Inflammatory macrophage treated with lipopolysaccharide for 1 hour (primary cell): ENCODE results near the gene SDCCAG8.
A peak's percentile ranks its signal among the peaks of the same experiment; 100 is the strongest.
"Not testable (repeated sequence)": the region's sequence is repeated elsewhere in the genome, so short reads cannot be mapped to it uniquely, and the experiment has no call there.

Source experiments
- DNase-seq, 2 donors: peaks; one replicate each; pipeline ENCODE4 v3.0.0-alpha.2; 2020 to 2022

SDCCAG8 gene

GRCh38 chr1:243336163-243336562, 80.3 kb downstream of the SDCCAG8 start:
- DNase-seq: no peak

- DNase-seq: not testable (repeated sequence)
Observed at GRCh38 chr1:243338848-243339247, 83.0 kb downstream of the SDCCAG8 start.

GRCh38 chr1:243341074-243341473, 85.2 kb downstream of the SDCCAG8 start:
- DNase-seq: no peak

- peak; percentile 28 to 75 for DNase-seq
Observed at GRCh38 chr1:243343970-243344937, 88.4 kb downstream of the SDCCAG8 start.

GRCh38 chr1:243345205-243345604, 89.4 kb downstream of the SDCCAG8 start:
- DNase-seq: no peak

- DNase-seq: no peak
Observed at GRCh38 chr1:243346016-243346415, 90.2 kb downstream of the SDCCAG8 start.

- DNase-seq: no peak
Observed at GRCh38 chr1:243346468-243346867, 90.6 kb downstream of the SDCCAG8 start.

- DNase-seq: no peak
Observed at GRCh38 chr1:243348331-243348730, 92.5 kb downstream of the SDCCAG8 start.

GRCh38 chr1:243349128-243349527, 93.3 kb downstream of the SDCCAG8 start:
- DNase-seq: no peak

GRCh38 chr1:243351337-243351736, 95.5 kb downstream of the SDCCAG8 start:
- no peak for DNase-seq

GRCh38 chr1:243354511-243355153, 98.8 kb downstream of the SDCCAG8 start:
- DNase-seq: peak in 1 of 2 donors; percentile 3

GRCh38 chr1:243363832-243364231, 108.0 kb downstream of the SDCCAG8 start:
- no peak for DNase-seq

GRCh38 chr1:243364330-243364729, 108.5 kb downstream of the SDCCAG8 start:
- DNase-seq: no peak

GRCh38 chr1:243364866-243365265, 109.0 kb downstream of the SDCCAG8 start:
- no peak for DNase-seq

- DNase-seq: no peak
Observed at GRCh38 chr1:243367314-243367713, 111.5 kb downstream of the SDCCAG8 start.

- DNase-seq: no peak
Observed at GRCh38 chr1:243374412-243374811, 118.6 kb downstream of the SDCCAG8 start.

GRCh38 chr1:243375596-243375995, 119.8 kb downstream of the SDCCAG8 start:
- DNase-seq: no peak

GRCh38 chr1:243378669-243379068, 122.8 kb downstream of the SDCCAG8 start:
- DNase-seq: no peak

- no peak for DNase-seq
Observed at GRCh38 chr1:243379208-243379607, 123.4 kb downstream of the SDCCAG8 start.

- no peak for DNase-seq
Observed at GRCh38 chr1:243379706-243380105, 123.9 kb downstream of the SDCCAG8 start.

- DNase-seq: peak in 1 of 2 donors; percentile 10
Observed at GRCh38 chr1:243388276-243388675, 132.4 kb downstream of the SDCCAG8 start.

- DNase-seq: no peak
Observed at GRCh38 chr1:243390162-243390791, 134.4 kb downstream of the SDCCAG8 start.

GRCh38 chr1:243391355-243391754, 135.5 kb downstream of the SDCCAG8 start:
- DNase-seq: no peak

- DNase-seq: no peak
Observed at GRCh38 chr1:243393096-243393495, 137.3 kb downstream of the SDCCAG8 start.
